IMR-90 (cell line): ENCODE measurements around the gene PAX5. TPM values are rescaled to one million over a fixed set of nuclear protein-coding genes. Genes with fewer than 3 reads are reported as not detected.

Experiments used
- ATAC-seq: fragments of 200-7000 bp; cut with Tn5 transposase; 2 replicates; pipeline ENCODE4 v1.9.1; 2020; ENCODE audit warnings: low read depth, mild to moderate bottlenecking, moderate library complexity
- BruUV-seq: library from RNA; stranded (reverse); fragments of 400-500 nt; replicated peaks from 2 replicates; lab custom pipeline; 2021; lab: Mats Ljungman, UMichigan
- CTCF ChIA-PET: fragments of 300-600 bp; formaldehyde crosslinking; extraction: SDS; loops from one replicate; lab custom pipeline; 2021; ENCODE audit warnings: antibody characterized with exemption; lab: Yijun Ruan, JAX
- POLR2A ChIA-PET: fragments of 300-600 bp; sonication (Branson Sonifier 250); formaldehyde crosslinking; loops from one replicate; lab custom pipeline; 2022; ENCODE audit warnings: antibody characterized with exemption; ENCODE audit not compliant: unreplicated experiment; lab: Charles Lee
- DNase-seq: peaks from one replicate; pipeline ENCODE4 v3.0.0; 2013
- H2AFZ ChIP-seq: replicated peaks from 2 replicates; pipeline ENCODE3; 2013; ENCODE audit warnings: low read length, mild to moderate bottlenecking; ENCODE audit not compliant: poor library complexity
- H2AK5ac ChIP-seq: 2 replicates; pipeline ENCODE4 v1.6.1; 2013; ENCODE audit warnings: low read depth, low read length, inconsistent platforms
- H2AK9ac ChIP-seq: replicated peaks from 2 replicates; pipeline ENCODE3; 2013; ENCODE audit warnings: mild to moderate bottlenecking, low read depth, low read length, moderate library complexity; ENCODE audit not compliant: poor library complexity
- H2BK120ac ChIP-seq: 2 replicates; pipeline ENCODE4 v1.6.1; 2013; ENCODE audit warnings: low read depth, low read length, inconsistent platforms
- H2BK15ac ChIP-seq: 3 replicates; pipeline ENCODE4 v1.6.1; 2013; ENCODE audit warnings: low read depth, low read length, inconsistent platforms
- H2BK20ac ChIP-seq: 2 replicates; pipeline ENCODE4 v1.6.1; 2013; ENCODE audit warnings: low read depth, mild to moderate bottlenecking, inconsistent platforms, low read length, moderate library complexity
- H2BK5ac ChIP-seq: 2 replicates; pipeline ENCODE4 v1.6.1; 2013; ENCODE audit warnings: mild to moderate bottlenecking, low read depth, low read length, inconsistent platforms; ENCODE audit not compliant: poor library complexity, severe bottlenecking
- H3K14ac ChIP-seq: replicated peaks from 2 replicates; pipeline ENCODE4 v1.6.1; 2013; ENCODE audit warnings: low read depth, low read length, inconsistent platforms
- H3K18ac ChIP-seq: 2 replicates; pipeline ENCODE4 v1.6.1; 2013; ENCODE audit warnings: low read depth, low read length, control low read depth
- H3K23ac ChIP-seq: 2 replicates; pipeline ENCODE4 v1.6.1; 2013; ENCODE audit warnings: low read depth, low read length, inconsistent platforms
- H3K27ac ChIP-seq: 2 replicates; pipeline ENCODE4 v1.5.1; 2013; ENCODE audit warnings: mild to moderate bottlenecking, control low read depth, low read length; ENCODE audit not compliant: insufficient read depth
- H3K27me3 ChIP-seq: 2 replicates; pipeline ENCODE4 v1.6.1; 2013; ENCODE audit warnings: low read length; ENCODE audit not compliant: control insufficient read depth, insufficient read depth
- H3K36me3 ChIP-seq: 2 replicates; pipeline ENCODE4 v1.6.1; 2013; ENCODE audit warnings: low read length, mixed read lengths; ENCODE audit not compliant: control insufficient read depth, insufficient read depth
- H3K4ac ChIP-seq: 2 replicates; pipeline ENCODE4 v1.6.1; 2013; ENCODE audit warnings: low read depth, low read length, inconsistent platforms
- H3K4me1 ChIP-seq: 2 replicates; pipeline ENCODE4 v1.6.1; 2013; ENCODE audit warnings: low read length, mixed read lengths; ENCODE audit not compliant: control insufficient read depth, insufficient read depth
- H3K4me2 ChIP-seq: 2 replicates; pipeline ENCODE4 v1.6.1; 2013; ENCODE audit warnings: low read depth, mild to moderate bottlenecking, control low read depth, low read length, moderate library complexity
- H3K4me3 ChIP-seq: 2 replicates; pipeline ENCODE4 v1.5.1; 2013; ENCODE audit warnings: low read depth, mild to moderate bottlenecking, control low read depth, low read length, moderate library complexity; ENCODE audit not compliant: insufficient read depth
- H3K56ac ChIP-seq: 2 replicates; pipeline ENCODE4 v1.6.1; 2013; ENCODE audit warnings: low read length, inconsistent platforms; ENCODE audit not compliant: insufficient read depth; ENCODE audit errors: extremely low read depth
- H3K79me1 ChIP-seq, 2 experiments: 2 replicates each; pipeline ENCODE4 v1.6.1; 2013; ENCODE audit warnings: low read length in 2 of 2, inconsistent platforms in 1 of 2, low read depth in 1 of 2
- H3K9ac ChIP-seq: 2 replicates; pipeline ENCODE4 v1.6.1; 2013; ENCODE audit warnings: low read depth, low read length, control low read depth
- H3K9me1 ChIP-seq: 2 replicates; pipeline ENCODE4 v1.6.1; 2013; ENCODE audit warnings: low read length, inconsistent platforms; ENCODE audit not compliant: insufficient read depth
- H3K9me3 ChIP-seq: 2 replicates; pipeline ENCODE4 v1.6.1; 2013; ENCODE audit warnings: low read length; ENCODE audit not compliant: control insufficient read depth, insufficient read depth
- H4K20me1 ChIP-seq: 2 replicates; pipeline ENCODE4 v1.6.1; 2013; ENCODE audit warnings: low read length, inconsistent platforms; ENCODE audit not compliant: insufficient read depth
- H4K5ac ChIP-seq: 2 replicates; pipeline ENCODE4 v1.6.1; 2013; ENCODE audit warnings: mild to moderate bottlenecking, low read depth, low read length, control low read depth
- H4K8ac ChIP-seq, 2 experiments: 2 replicates each; pipeline ENCODE4 v1.6.1; 2013; ENCODE audit warnings: low read depth in 2 of 2, low read length in 2 of 2, control low read depth in 1 of 2, inconsistent platforms in 1 of 2
- H4K91ac ChIP-seq: 2 replicates; pipeline ENCODE4 v1.6.1; 2013; ENCODE audit warnings: low read depth, low read length, inconsistent platforms; ENCODE audit not compliant: insufficient read depth
- CHD1 ChIP-seq: IDR thresholded peaks from 2 replicates; pipeline ENCODE4 v1.6.1; 2012; ENCODE audit warnings: low read depth, low read length, improper control_type of control experiment
- MAFK ChIP-seq: IDR thresholded peaks from 2 replicates; pipeline ENCODE4 v1.6.1; 2012; ENCODE audit warnings: low read depth, low read length, improper control_type of control experiment
- MXI1 ChIP-seq: IDR thresholded peaks from 2 replicates; pipeline ENCODE4 v1.6.1; 2012; ENCODE audit warnings: low read depth, mild to moderate bottlenecking, low read length, moderate library complexity, borderline replicate concordance
- RAD21 ChIP-seq: IDR thresholded peaks from 2 replicates; pipeline ENCODE4 v1.6.1; 2012; ENCODE audit warnings: low read length, improper control_type of control experiment
- RFX5 ChIP-seq: IDR thresholded peaks from 2 replicates; pipeline ENCODE4 v1.8.0; 2012; ENCODE audit warnings: low read depth, mild to moderate bottlenecking, low read length, moderate library complexity
- WGBS, 2 experiments: methylation state at CpG; one replicate each; pipeline versions ENCODE4 v1.1.5 to v1.1.7; 2013; ENCODE audit warnings: missing lambda C conversion rate in 2 of 2; ENCODE audit not compliant: insufficient read length in 1 of 2; ENCODE audit errors: extremely low coverage in 2 of 2; 5-methylcytosine and 5-hydroxymethylcytosine counted together
- dilution Hi-C: fragments of 300-500 bp; cut with HindIII; formaldehyde crosslinking; loops from one replicate; pipeline ENCODE4 v1.14.3; 2018; ENCODE audit warnings: low sequenced_read_pairs; ENCODE audit not compliant: unreplicated experiment
- in situ Hi-C: fragments of 300-500 bp; cut with MboI; formaldehyde crosslinking; loops from 3 replicates; pipeline ENCODE4 v1.14.3; 2019; ENCODE audit warnings: low sequenced_read_pairs, inconsistent platforms, mixed read lengths
- intact Hi-C: fragments of 100-400 bp; cut with micrococcal nuclease; formaldehyde crosslinking; loops from 2 replicates; pipeline ENCODE4 v1.10.0; 2022
- polyA plus RNA-seq, 3 experiments: library from polyadenylated mRNA; depleted of rRNA; stranded (reverse); fragments of >200 nt; gene quantifications; 2 replicates each; pipeline ENCODE4 v1.2.3, GENCODE V29; 2012; ENCODE audit warnings: low replicate concordance in 1 of 3
- total RNA-seq: library from RNA; depleted of rRNA; stranded (reverse); fragments of >200 nt; gene quantifications from 2 replicates; pipeline ENCODE4 v1.2.3, GENCODE V29; 2012
- TF ChIP-seq, protein P1 (sequence below): fragments of 150-350 bp; IDR thresholded peaks from 2 replicates; pipeline ENCODE4 v1.6.1; 2017; ENCODE audit warnings: mild to moderate bottlenecking, antibody characterized with exemption, low read length, low read depth
- TF ChIP-seq, protein P2 (sequence below): fragments of 150-350 bp; IDR thresholded peaks from 2 replicates; pipeline ENCODE4 v1.6.1; 2016; ENCODE audit warnings: low read depth, mild to moderate bottlenecking, low read length, moderate library complexity, borderline replicate concordance
- TF ChIP-seq, protein P3 (sequence below): conservative IDR thresholded peaks from 2 replicates; pipeline ENCODE4 v1.5.1; 2012; ENCODE audit warnings: mild to moderate bottlenecking, low read depth, low read length, improper control_type of control experiment

The PAX5 gene
- total and polyA plus RNA-seq, 2 of the 4 experiments (the other 2 are of a cell fraction), result not detected

GRCh38 chr9:37029776-37030610, 4.1 kb downstream of the PAX5 start (continued):
- no peak for TF ChIP-seq CHD1

DNA sequence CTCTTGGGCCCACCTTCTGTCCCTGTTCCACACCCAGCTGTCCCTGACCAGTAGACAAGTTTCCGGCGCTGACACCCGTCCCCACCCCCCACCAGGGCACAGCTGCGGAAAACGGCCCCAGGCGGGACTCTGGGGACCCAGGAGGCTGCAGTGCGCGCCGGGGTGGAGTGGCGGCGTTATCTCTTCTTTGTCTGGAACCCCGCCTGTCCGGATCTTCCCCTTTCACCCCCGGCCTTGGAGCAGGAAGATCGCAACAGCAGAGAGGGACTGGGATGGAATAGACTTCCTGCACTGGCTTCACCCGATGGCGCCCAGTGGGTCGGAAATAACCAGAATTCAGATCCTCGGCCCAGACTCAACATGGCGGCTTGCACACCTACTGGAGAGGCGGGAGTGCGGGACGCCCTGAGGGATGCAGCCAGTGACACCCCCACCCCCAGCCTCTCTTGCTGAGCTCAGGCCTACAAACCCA, 4.7 kb downstream of the PAX5 start:
- Histone ChIP-seq H3K9ac (no peak overlapping the region), H3K4me3 (no peak overlapping the region), H3K4me1 (peaks cover 3% of the 10 kb centered on the region; the same call in 1 of the 2 replicates), H3K4ac (no peak overlapping the region), H3K14ac (no peak overlapping the region), H3K36me3 (no peaks in the 10 kb centered on the region), H3K27ac (no peak overlapping the region), H3K56ac (no peak overlapping the region), H4K91ac (no peak overlapping the region), H2BK120ac (no peak overlapping the region), H3K18ac (no peak overlapping the region), H2BK20ac (no peak overlapping the region), H2BK5ac (no peak overlapping the region), H3K79me1 (no peaks in the 10 kb centered on the region), H2AFZ (peak overlapping the region; percentile 22), H3K9me1 (no peaks in the 10 kb centered on the region), H2BK15ac (no peak overlapping the region), H4K20me1 (0 out of 2 replicates have a peak, but pooled peaks cover 8% of the 10 kb centered on the region), H2AK9ac (no peak overlapping the region), H4K5ac (no peak overlapping the region), H3K23ac (no peak overlapping the region), H3K27me3 (peaks cover 97% of the 10 kb centered on the region), H3K4me2 (no peak overlapping the region), H2AK5ac (no peak overlapping the region), H3K9me3 (peaks cover 10% of the 10 kb centered on the region), H4K8ac (no peak overlapping the region)
- DNase-seq, result no peak
- in situ Hi-C loops, result no loop called here
- no TSS peak for BruUV-seq
- CTCF ChIA-PET, result no interaction called here
- ATAC-seq, result no peak
- TF ChIP-seq, protein P1, sequence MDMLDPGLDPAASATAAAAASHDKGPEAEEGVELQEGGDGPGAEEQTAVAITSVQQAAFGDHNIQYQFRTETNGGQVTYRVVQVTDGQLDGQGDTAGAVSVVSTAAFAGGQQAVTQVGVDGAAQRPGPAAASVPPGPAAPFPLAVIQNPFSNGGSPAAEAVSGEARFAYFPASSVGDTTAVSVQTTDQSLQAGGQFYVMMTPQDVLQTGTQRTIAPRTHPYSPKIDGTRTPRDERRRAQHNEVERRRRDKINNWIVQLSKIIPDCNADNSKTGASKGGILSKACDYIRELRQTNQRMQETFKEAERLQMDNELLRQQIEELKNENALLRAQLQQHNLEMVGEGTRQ, result no peak
- TF ChIP-seq, protein P2, sequence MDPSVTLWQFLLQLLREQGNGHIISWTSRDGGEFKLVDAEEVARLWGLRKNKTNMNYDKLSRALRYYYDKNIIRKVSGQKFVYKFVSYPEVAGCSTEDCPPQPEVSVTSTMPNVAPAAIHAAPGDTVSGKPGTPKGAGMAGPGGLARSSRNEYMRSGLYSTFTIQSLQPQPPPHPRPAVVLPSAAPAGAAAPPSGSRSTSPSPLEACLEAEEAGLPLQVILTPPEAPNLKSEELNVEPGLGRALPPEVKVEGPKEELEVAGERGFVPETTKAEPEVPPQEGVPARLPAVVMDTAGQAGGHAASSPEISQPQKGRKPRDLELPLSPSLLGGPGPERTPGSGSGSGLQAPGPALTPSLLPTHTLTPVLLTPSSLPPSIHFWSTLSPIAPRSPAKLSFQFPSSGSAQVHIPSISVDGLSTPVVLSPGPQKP, result no peak
- TF ChIP-seq RAD21 (no peak), RFX5 (no peak), MXI1 (no peak), CHD1 (no peak), MAFK (no peak)
- TF ChIP-seq, protein P3, sequence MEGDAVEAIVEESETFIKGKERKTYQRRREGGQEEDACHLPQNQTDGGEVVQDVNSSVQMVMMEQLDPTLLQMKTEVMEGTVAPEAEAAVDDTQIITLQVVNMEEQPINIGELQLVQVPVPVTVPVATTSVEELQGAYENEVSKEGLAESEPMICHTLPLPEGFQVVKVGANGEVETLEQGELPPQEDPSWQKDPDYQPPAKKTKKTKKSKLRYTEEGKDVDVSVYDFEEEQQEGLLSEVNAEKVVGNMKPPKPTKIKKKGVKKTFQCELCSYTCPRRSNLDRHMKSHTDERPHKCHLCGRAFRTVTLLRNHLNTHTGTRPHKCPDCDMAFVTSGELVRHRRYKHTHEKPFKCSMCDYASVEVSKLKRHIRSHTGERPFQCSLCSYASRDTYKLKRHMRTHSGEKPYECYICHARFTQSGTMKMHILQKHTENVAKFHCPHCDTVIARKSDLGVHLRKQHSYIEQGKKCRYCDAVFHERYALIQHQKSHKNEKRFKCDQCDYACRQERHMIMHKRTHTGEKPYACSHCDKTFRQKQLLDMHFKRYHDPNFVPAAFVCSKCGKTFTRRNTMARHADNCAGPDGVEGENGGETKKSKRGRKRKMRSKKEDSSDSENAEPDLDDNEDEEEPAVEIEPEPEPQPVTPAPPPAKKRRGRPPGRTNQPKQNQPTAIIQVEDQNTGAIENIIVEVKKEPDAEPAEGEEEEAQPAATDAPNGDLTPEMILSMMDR, result no peak
- dilution Hi-C loops, result no loop called here
- POLR2A ChIA-PET, result no interaction called here
- intact Hi-C loops, result no loop called here
- 0% methylated on average over 1 of the region's 23 CpGs; no CpG with 5 or more reads in 1 of the 2 experiments for WGBS, 2 experiments
